ENCODE measurements around the gene ATP8B3.
"Not testable (repeated sequence)": the region's sequence is repeated elsewhere in the genome, so short reads cannot be mapped to it uniquely, and the experiment has no call there.

Gene ATP8B3

GRCh38 chr19:1804858-1805257 lies 7.2 kb downstream of the ATP8B3 start:
- 86% methylated on average over 5 of the region's 6 CpGs for WGBS

GRCh38 chr19:1799695-1800342 lies 12.3 kb downstream of the ATP8B3 start:
- H3K27me3 ChIP-seq (ENCODE audit: insufficient read depth, low read length) = no peaks in the 10 kb centered on the region; the same call in 1 of the 2 replicates
- no peak overlapping the region for H3K4me3 ChIP-seq (ENCODE audit: low read length)
- H3K9ac ChIP-seq (ENCODE audit: low read depth, low read length) = no peak overlapping the region
- H3K27ac ChIP-seq (ENCODE audit: low read depth, low read length) = no peak overlapping the region
- WGBS = 94% methylated on average over 36 of the region's 36 CpGs
- H3K36me3 ChIP-seq (ENCODE audit: insufficient read depth, low read length) = no peaks in the 10 kb centered on the region
- no peaks in the 10 kb centered on the region for H3K9me3 ChIP-seq (ENCODE audit: insufficient read depth, low read depth, low read length)
- H3K4me1 ChIP-seq (ENCODE audit: insufficient read depth, low read length) = peaks cover under 1% of the 10 kb centered on the region

More at GRCh38 chr19:1804858-1805257, 7.2 kb downstream of the ATP8B3 start:
- H3K27me3 ChIP-seq (ENCODE audit: insufficient read depth, low read length) = no peaks in the 10 kb centered on the region
- H3K36me3 ChIP-seq (ENCODE audit: insufficient read depth, low read length) = no peaks in the 10 kb centered on the region
- H3K4me3 ChIP-seq (ENCODE audit: low read length) = no peak overlapping the region
- no peak overlapping the region for H3K9ac ChIP-seq (ENCODE audit: low read depth, low read length)
- H3K9me3 ChIP-seq (ENCODE audit: insufficient read depth, low read depth, low read length) = no peaks in the 10 kb centered on the region
- H3K27ac ChIP-seq (ENCODE audit: low read depth, low read length) = no peak overlapping the region
- H3K4me1 ChIP-seq (ENCODE audit: insufficient read depth, low read length) = no peaks in the 10 kb centered on the region

- H3K9ac ChIP-seq (ENCODE audit: low read depth, low read length); H3K27me3 ChIP-seq (ENCODE audit: insufficient read depth, low read length); H3K36me3 ChIP-seq (ENCODE audit: insufficient read depth, low read length); H3K4me3 ChIP-seq (ENCODE audit: low read length); H3K9me3 ChIP-seq (ENCODE audit: insufficient read depth, low read depth, low read length); H3K27ac ChIP-seq (ENCODE audit: low read depth, low read length); H3K4me1 ChIP-seq (ENCODE audit: insufficient read depth, low read length): not testable (repeated sequence)
- 89% methylated on average over 6 of the region's 7 CpGs for WGBS
Measured at GRCh38 chr19:1797313-1797712, 14.8 kb downstream of the ATP8B3 start.

- Histone ChIP-seq H3K27ac (ENCODE audit: low read depth, low read length) (no peak overlapping the region), H3K27me3 (ENCODE audit: insufficient read depth, low read length) (no peaks in the 10 kb centered on the region; the same call in 1 of the 2 replicates), H3K4me1 (ENCODE audit: insufficient read depth, low read length) (peaks cover 6% of the 10 kb centered on the region), H3K9me3 (ENCODE audit: insufficient read depth, low read depth, low read length) (no peaks in the 10 kb centered on the region), H3K36me3 (ENCODE audit: insufficient read depth, low read length) (no peaks in the 10 kb centered on the region), H3K9ac (ENCODE audit: low read depth, low read length) (no peak overlapping the region), H3K4me3 (ENCODE audit: low read length) (no peak overlapping the region)
- 94% methylated on average over 52 of the region's 52 CpGs for WGBS
Measured at GRCh38 chr19:1796395-1797142, 15.5 kb downstream of the ATP8B3 start.

DNA sequence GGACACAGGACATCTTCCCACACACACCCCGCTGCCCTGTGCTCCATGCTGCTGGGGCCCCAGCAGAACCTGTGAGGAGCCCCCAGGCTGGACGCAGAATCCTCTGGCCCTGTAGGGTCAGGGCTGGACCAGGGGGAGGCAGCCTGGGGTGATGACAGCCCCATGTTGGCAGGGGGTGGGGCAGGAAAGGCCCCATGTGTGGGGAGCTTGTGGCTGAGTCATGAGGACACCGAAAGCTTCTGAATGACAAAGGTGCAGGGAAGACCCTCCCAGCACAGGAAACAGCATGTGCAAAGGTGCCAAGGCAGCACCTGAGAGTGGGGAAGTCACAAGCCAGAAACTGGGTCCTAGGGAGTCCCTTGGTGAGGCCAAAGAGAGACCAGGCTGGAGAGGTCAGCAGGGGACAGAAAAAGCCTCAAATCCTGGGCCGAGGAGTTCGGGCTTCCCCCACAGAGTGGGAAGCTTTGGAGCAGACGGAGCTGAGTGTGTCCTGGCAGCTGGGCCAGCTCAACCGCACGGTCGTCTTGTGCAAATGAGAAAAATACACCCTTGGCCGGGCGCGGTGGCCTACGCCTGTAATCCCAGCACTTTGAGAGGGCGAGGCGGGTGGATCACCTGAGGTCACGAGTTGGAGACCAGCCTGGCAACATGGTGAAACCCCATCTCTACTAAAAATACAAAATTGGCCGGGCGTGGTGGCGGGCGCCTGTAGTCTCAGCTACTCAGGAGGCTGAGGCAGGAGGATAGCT lies 17.5 kb downstream of the ATP8B3 start:
- Histone ChIP-seq H3K4me1 (ENCODE audit: insufficient read depth, low read length) (peaks cover 6% of the 10 kb centered on the region), H3K9ac (ENCODE audit: low read depth, low read length) (0 out of 2 replicates have a peak overlapping the region, but pooled peaks have one; percentile 38), H3K36me3 (ENCODE audit: insufficient read depth, low read length) (no peaks in the 10 kb centered on the region), H3K9me3 (ENCODE audit: insufficient read depth, low read depth, low read length) (no peaks in the 10 kb centered on the region), H3K27me3 (ENCODE audit: insufficient read depth, low read length) (peaks cover 7% of the 10 kb centered on the region), H3K4me3 (ENCODE audit: low read length) (no peak overlapping the region), H3K27ac (ENCODE audit: low read depth, low read length) (peak overlapping the region; percentile 40; the same call in 1 of the 2 replicates)
- 76% methylated on average over 20 of the region's 20 CpGs for WGBS

DNA sequence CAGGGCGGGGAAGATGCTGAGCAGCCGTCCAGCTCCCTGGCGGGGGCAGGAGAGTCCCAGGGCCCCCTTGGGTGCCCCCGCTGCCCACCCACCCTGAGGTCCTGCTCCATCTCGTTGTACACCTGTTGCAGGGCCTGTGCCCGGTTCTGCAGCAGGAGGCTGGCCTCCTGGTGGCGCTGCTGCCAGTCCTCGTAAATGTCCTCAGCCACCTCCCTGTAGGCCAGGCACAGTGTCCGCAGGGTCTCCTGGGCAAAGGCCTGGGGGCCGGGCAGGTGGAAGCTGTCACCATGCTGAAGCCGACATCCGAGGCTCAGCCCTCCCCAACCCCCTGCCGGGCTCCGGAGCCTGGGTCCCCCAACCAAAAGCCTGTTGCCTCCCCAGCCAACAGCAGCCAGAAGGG lies 20.2 kb downstream of the ATP8B3 start:
- 88% methylated on average over 14 of the region's 14 CpGs for WGBS
- H3K27me3 ChIP-seq (ENCODE audit: insufficient read depth, low read length) = peaks cover 19% of the 10 kb centered on the region
- H3K9ac ChIP-seq (ENCODE audit: low read depth, low read length) = no peak overlapping the region
- no peak overlapping the region for H3K27ac ChIP-seq (ENCODE audit: low read depth, low read length)
- no peaks in the 10 kb centered on the region for H3K36me3 ChIP-seq (ENCODE audit: insufficient read depth, low read length)
- H3K9me3 ChIP-seq (ENCODE audit: insufficient read depth, low read depth, low read length) = no peaks in the 10 kb centered on the region
- no peak overlapping the region for H3K4me3 ChIP-seq (ENCODE audit: low read length)
- H3K4me1 ChIP-seq (ENCODE audit: insufficient read depth, low read length) = peaks cover 6% of the 10 kb centered on the region

- Histone ChIP-seq H3K9me3 (ENCODE audit: insufficient read depth, low read depth, low read length) (no peaks in the 10 kb centered on the region), H3K4me3 (ENCODE audit: low read length) (peak overlapping the region; percentile 31), H3K4me1 (ENCODE audit: insufficient read depth, low read length) (peaks cover 6% of the 10 kb centered on the region), H3K9ac (ENCODE audit: low read depth, low read length) (no peak overlapping the region), H3K27me3 (ENCODE audit: insufficient read depth, low read length) (peaks cover 19% of the 10 kb centered on the region), H3K27ac (ENCODE audit: low read depth, low read length) (no peak overlapping the region), H3K36me3 (ENCODE audit: insufficient read depth, low read length) (no peaks in the 10 kb centered on the region)
- WGBS = 11% methylated on average over 3 of the region's 7 CpGs
Measured at GRCh38 chr19:1790054-1790792, 21.9 kb downstream of the ATP8B3 start.

GRCh38 chr19:1789261-1790041 lies 22.6 kb downstream of the ATP8B3 start:
- H3K4me1 ChIP-seq (ENCODE audit: insufficient read depth, low read length) = peaks cover 2% of the 10 kb centered on the region
- H3K4me3 ChIP-seq (ENCODE audit: low read length) = peak overlapping the region; percentile 51
- H3K9me3 ChIP-seq (ENCODE audit: insufficient read depth, low read depth, low read length) = no peaks in the 10 kb centered on the region
- no peaks in the 10 kb centered on the region for H3K36me3 ChIP-seq (ENCODE audit: insufficient read depth, low read length)
- peaks cover 19% of the 10 kb centered on the region for H3K27me3 ChIP-seq (ENCODE audit: insufficient read depth, low read length)
- 4% methylated on average over 59 of the region's 59 CpGs for WGBS
- no peak overlapping the region for H3K9ac ChIP-seq (ENCODE audit: low read depth, low read length)
- no peak overlapping the region for H3K27ac ChIP-seq (ENCODE audit: low read depth, low read length)

DNA sequence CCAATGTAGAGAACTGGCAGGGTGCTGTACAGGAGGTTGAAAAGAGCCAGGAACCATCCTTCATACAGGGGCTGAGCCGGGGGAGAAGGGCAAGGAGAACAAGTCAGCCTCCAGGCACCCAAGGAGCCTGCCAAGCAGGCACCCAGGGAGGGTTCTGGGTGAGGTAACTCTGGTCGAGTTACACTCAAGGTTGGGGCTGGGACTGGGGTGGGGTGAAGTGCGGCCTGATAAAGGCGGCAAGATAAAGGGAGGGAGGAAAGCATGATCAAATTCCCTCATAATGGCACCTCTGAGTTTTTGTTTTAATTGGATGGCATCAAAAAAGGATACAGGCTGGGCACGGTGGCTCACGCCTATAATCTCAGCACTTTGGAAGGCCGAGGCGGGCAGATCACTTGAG lies 25.0 kb downstream of the ATP8B3 start:
- Histone ChIP-seq H3K9ac (ENCODE audit: low read depth, low read length) (no peak overlapping the region), H3K9me3 (ENCODE audit: insufficient read depth, low read depth, low read length) (peaks cover 2% of the 10 kb centered on the region; the same call in 1 of the 2 replicates), H3K36me3 (ENCODE audit: insufficient read depth, low read length) (no peaks in the 10 kb centered on the region), H3K27me3 (ENCODE audit: insufficient read depth, low read length) (peaks cover 29% of the 10 kb centered on the region), H3K27ac (ENCODE audit: low read depth, low read length) (no peak overlapping the region), H3K4me1 (ENCODE audit: insufficient read depth, low read length) (no peaks in the 10 kb centered on the region), H3K4me3 (ENCODE audit: low read length) (no peak overlapping the region)
- 82% methylated on average over 8 of the region's 8 CpGs for WGBS

DNA sequence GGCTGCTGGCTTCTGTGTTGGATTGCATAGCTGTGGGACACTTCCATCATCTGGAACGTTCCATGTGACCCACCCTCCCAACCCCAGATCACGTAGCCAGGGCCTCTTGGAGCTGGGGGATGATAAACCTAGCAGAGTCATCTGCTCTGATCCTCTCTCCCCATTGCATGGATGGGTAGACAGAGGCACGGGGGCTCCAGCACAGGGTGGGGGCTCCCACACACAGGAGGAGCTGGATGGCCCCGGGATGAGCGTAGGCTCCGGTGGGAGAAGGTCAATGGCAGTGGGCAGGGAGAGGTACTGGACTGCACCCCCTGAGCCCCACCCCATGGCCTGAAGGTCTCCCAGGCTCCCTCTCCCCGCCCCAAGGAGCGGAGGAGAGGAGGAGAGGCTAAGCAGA lies 25.4 kb downstream of the ATP8B3 start:
- no peaks in the 10 kb centered on the region for H3K36me3 ChIP-seq (ENCODE audit: insufficient read depth, low read length)
- no peak overlapping the region for H3K4me3 ChIP-seq (ENCODE audit: low read length)
- H3K9ac ChIP-seq (ENCODE audit: low read depth, low read length) = no peak overlapping the region
- peaks cover 6% of the 10 kb centered on the region for H3K9me3 ChIP-seq (ENCODE audit: insufficient read depth, low read depth, low read length)
- no peak overlapping the region for H3K27ac ChIP-seq (ENCODE audit: low read depth, low read length)
- H3K4me1 ChIP-seq (ENCODE audit: insufficient read depth, low read length) = no peaks in the 10 kb centered on the region
- H3K27me3 ChIP-seq (ENCODE audit: insufficient read depth, low read length) = peaks cover 30% of the 10 kb centered on the region
- 95% methylated on average over 7 of the region's 8 CpGs for WGBS
